ENCODE results near the gene RIC3. TPM values are rescaled to one million over a fixed set of nuclear protein-coding genes. Genes with fewer than 3 reads are reported as not detected.
A peak's percentile ranks its signal among the peaks of the same experiment; 100 is the strongest.
"Not testable (repeated sequence)": the region's sequence is repeated elsewhere in the genome, so short reads cannot be mapped to it uniquely, and the experiment has no call there.

RIC3 gene
- total RNA-seq, 2 donors from 2014 or later = 12.5 to 13.8 TPM

- intact Hi-C loops (cut with DNase I) = no loop called here
These were observed 24.0 kb upstream of the RIC3 start for GRCh38 chr11:8192896-8193209.

GRCh38 chr11:8192016-8192895 lies 23.4 kb upstream of the RIC3 start:
- peak; percentile 63 for DNase-seq
- peak; percentile 83 to 86 for ATAC-seq
- intact Hi-C loops (cut with DNase I) = no loop called here

More at GRCh38 chr11:8192896-8193209, 24.0 kb upstream of the RIC3 start:
- no peak for DNase-seq
- ATAC-seq = peak in 1 of 2 donors; percentile 48

- intact Hi-C loops (cut with DNase I) = no loop called here
- no peak for ATAC-seq
- no peak for DNase-seq
These were observed 21.6 kb upstream of the RIC3 start for GRCh38 chr11:8190431-8190830.

- ATAC-seq = no peak
- intact Hi-C loops (cut with DNase I) = no loop called here
These were observed 17.6 kb upstream of the RIC3 start for GRCh38 chr11:8186429-8186828.

GRCh38 chr11:8183111-8183510 lies 14.3 kb upstream of the RIC3 start:
- DNase-seq = no peak
- intact Hi-C loops (cut with DNase I) = no loop called here
- no peak for ATAC-seq

More at GRCh38 chr11:8186429-8186828, 17.6 kb upstream of the RIC3 start:
- DNase-seq = no peak

GRCh38 chr11:8180469-8180868 lies 11.6 kb upstream of the RIC3 start:
- no peak for DNase-seq
- intact Hi-C loops (cut with DNase I) = no loop called here
- no peak for ATAC-seq

GRCh38 chr11:8178297-8178696 lies 9.5 kb upstream of the RIC3 start:
- intact Hi-C loops (cut with DNase I) = no loop called here
- no peak for DNase-seq
- ATAC-seq = no peak

- intact Hi-C loops (cut with DNase I) = no loop called here
- DNase-seq (no peak), ATAC-seq (no peak)
These were observed 8.3 kb upstream of the RIC3 start for GRCh38 chr11:8177136-8177535.

GRCh38 chr11:8167796-8168195 lies 1.0 kb downstream of the RIC3 start:
- DNase-seq = no peak
- ATAC-seq = no peak
- intact Hi-C loops (cut with DNase I) = no loop called here

GRCh38 chr11:8164746-8165145 lies 4.1 kb downstream of the RIC3 start:
- intact Hi-C loops (cut with DNase I) = no loop called here
- no peak for DNase-seq
- no peak for ATAC-seq

GRCh38 chr11:8161627-8162304 lies 7.1 kb downstream of the RIC3 start:
- intact Hi-C loops (cut with DNase I) = not testable (repeated sequence)
- ATAC-seq (peak; percentile 34 to 58), DNase-seq (peak; percentile 24)

GRCh38 chr11:8156877-8157276 lies 11.9 kb downstream of the RIC3 start:
- DNase-seq = no peak
- intact Hi-C loops (cut with DNase I) = no loop called here
- ATAC-seq = peak in 1 of 2 donors; percentile 80

- DNase-seq = no peak
- intact Hi-C loops (cut with DNase I) = no loop called here
- no peak for ATAC-seq
These were observed 19.1 kb downstream of the RIC3 start for GRCh38 chr11:8149726-8150125.

- DNase-seq = no peak
- intact Hi-C loops (cut with DNase I) = no loop called here
- ATAC-seq = no peak
These were observed 30.3 kb downstream of the RIC3 start for GRCh38 chr11:8138526-8138925.

- ATAC-seq (no peak), DNase-seq (no peak)
- intact Hi-C loops (cut with DNase I) = no loop called here
These were observed 41.4 kb downstream of the RIC3 start for GRCh38 chr11:8127447-8127846.

GRCh38 chr11:8126649-8127289 lies 42.1 kb downstream of the RIC3 start:
- no peak for ATAC-seq
- no peak for DNase-seq
- intact Hi-C loops (cut with DNase I) = no loop called here

GRCh38 chr11:8122173-8122764 lies 46.6 kb downstream of the RIC3 start:
- intact Hi-C loops (cut with DNase I) = no loop called here
- ATAC-seq (no peak), DNase-seq (no peak)

- intact Hi-C loops (cut with DNase I) = no loop called here
- ATAC-seq = no peak
These were observed 57.2 kb downstream of the RIC3 start for GRCh38 chr11:8111636-8112035.

GRCh38 chr11:8110396-8110795 lies 58.4 kb downstream of the RIC3 start:
- DNase-seq (no peak), ATAC-seq (no peak)
- intact Hi-C loops (cut with DNase I) = no loop called here

More at GRCh38 chr11:8111636-8112035, 57.2 kb downstream of the RIC3 start:
- DNase-seq = no peak

GRCh38 chr11:8109675-8110074 lies 59.1 kb downstream of the RIC3 start:
- no peak for ATAC-seq
- intact Hi-C loops (cut with DNase I) = no loop called here
- no peak for DNase-seq

Measured in left cardiac atrium (tissue), 4 donors.